ENCODE measurements around the gene ZNF718. TPM values are rescaled to one million over a fixed set of nuclear protein-coding genes. Genes with fewer than 3 reads are reported as not detected.

The ZNF718 gene
- total and polyA plus RNA-seq, 2 experiments from 2014 or later, result 9.7 to 35.1 TPM

- TF ChIP-seq, protein P1, sequence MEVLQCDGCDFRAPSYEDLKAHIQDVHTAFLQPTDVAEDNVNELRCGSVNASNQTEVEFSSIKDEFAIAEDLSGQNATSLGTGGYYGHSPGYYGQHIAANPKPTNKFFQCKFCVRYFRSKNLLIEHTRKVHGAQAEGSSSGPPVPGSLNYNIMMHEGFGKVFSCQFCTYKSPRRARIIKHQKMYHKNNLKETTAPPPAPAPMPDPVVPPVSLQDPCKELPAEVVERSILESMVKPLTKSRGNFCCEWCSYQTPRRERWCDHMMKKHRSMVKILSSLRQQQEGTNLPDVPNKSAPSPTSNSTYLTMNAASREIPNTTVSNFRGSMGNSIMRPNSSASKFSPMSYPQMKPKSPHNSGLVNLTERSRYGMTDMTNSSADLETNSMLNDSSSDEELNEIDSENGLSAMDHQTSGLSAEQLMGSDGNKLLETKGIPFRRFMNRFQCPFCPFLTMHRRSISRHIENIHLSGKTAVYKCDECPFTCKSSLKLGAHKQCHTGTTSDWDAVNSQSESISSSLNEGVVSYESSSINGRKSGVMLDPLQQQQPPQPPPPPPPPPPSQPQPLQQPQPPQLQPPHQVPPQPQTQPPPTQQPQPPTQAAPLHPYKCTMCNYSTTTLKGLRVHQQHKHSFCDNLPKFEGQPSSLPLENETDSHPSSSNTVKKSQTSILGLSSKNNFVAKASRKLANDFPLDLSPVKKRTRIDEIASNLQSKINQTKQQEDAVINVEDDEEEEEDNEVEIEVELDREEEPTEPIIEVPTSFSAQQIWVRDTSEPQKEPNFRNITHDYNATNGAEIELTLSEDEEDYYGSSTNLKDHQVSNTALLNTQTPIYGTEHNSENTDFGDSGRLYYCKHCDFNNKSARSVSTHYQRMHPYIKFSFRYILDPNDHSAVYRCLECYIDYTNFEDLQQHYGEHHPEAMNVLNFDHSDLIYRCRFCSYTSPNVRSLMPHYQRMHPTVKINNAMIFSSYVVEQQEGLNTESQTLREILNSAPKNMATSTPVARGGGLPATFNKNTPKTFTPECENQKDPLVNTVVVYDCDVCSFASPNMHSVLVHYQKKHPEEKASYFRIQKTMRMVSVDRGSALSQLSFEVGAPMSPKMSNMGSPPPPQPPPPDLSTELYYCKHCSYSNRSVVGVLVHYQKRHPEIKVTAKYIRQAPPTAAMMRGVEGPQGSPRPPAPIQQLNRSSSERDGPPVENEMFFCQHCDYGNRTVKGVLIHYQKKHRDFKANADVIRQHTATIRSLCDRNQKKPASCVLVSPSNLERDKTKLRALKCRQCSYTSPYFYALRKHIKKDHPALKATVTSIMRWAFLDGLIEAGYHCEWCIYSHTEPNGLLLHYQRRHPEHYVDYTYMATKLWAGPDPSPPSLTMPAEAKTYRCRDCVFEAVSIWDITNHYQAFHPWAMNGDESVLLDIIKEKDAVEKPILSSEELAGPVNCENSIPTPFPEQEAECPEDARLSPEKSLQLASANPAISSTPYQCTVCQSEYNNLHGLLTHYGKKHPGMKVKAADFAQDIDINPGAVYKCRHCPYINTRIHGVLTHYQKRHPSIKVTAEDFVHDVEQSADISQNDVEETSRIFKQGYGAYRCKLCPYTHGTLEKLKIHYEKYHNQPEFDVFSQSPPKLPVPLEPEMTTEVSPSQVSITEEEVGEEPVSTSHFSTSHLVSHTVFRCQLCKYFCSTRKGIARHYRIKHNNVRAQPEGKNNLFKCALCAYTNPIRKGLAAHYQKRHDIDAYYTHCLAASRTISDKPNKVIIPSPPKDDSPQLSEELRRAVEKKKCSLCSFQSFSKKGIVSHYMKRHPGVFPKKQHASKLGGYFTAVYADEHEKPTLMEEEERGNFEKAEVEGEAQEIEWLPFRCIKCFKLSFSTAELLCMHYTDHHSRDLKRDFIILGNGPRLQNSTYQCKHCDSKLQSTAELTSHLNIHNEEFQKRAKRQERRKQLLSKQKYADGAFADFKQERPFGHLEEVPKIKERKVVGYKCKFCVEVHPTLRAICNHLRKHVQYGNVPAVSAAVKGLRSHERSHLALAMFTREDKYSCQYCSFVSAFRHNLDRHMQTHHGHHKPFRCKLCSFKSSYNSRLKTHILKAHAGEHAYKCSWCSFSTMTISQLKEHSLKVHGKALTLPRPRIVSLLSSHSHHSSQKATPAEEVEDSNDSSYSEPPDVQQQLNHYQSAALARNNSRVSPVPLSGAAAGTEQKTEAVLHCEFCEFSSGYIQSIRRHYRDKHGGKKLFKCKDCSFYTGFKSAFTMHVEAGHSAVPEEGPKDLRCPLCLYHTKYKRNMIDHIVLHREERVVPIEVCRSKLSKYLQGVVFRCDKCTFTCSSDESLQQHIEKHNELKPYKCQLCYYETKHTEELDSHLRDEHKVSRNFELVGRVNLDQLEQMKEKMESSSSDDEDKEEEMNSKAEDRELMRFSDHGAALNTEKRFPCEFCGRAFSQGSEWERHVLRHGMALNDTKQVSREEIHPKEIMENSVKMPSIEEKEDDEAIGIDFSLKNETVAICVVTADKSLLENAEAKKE (CRISPR knock-in tag; IDR thresholded peaks at IDR 0.05), result no peak
- TF ChIP-seq CTCF (conservative IDR thresholded peaks at IDR 0.05; ENCODE audit: low read depth in 2 of 2) (no peak), POLR2AphosphoS5 (IDR thresholded peaks at IDR 0.05; ENCODE audit: low read depth) (no peak), JUNB (IDR thresholded peaks at IDR 0.05; ENCODE audit: unreplicated experiment) (no peak), NANOG (IDR thresholded peaks at IDR 0.05; ENCODE audit: borderline replicate concordance) (no peak), EZH2 (IDR thresholded peaks at IDR 0.05; ENCODE audit: low read depth, unreplicated experiment) (no peak), STAT1 (IDR thresholded peaks at IDR 0.05; ENCODE audit: unreplicated experiment) (no peak)
- TF ChIP-seq, protein P2, sequence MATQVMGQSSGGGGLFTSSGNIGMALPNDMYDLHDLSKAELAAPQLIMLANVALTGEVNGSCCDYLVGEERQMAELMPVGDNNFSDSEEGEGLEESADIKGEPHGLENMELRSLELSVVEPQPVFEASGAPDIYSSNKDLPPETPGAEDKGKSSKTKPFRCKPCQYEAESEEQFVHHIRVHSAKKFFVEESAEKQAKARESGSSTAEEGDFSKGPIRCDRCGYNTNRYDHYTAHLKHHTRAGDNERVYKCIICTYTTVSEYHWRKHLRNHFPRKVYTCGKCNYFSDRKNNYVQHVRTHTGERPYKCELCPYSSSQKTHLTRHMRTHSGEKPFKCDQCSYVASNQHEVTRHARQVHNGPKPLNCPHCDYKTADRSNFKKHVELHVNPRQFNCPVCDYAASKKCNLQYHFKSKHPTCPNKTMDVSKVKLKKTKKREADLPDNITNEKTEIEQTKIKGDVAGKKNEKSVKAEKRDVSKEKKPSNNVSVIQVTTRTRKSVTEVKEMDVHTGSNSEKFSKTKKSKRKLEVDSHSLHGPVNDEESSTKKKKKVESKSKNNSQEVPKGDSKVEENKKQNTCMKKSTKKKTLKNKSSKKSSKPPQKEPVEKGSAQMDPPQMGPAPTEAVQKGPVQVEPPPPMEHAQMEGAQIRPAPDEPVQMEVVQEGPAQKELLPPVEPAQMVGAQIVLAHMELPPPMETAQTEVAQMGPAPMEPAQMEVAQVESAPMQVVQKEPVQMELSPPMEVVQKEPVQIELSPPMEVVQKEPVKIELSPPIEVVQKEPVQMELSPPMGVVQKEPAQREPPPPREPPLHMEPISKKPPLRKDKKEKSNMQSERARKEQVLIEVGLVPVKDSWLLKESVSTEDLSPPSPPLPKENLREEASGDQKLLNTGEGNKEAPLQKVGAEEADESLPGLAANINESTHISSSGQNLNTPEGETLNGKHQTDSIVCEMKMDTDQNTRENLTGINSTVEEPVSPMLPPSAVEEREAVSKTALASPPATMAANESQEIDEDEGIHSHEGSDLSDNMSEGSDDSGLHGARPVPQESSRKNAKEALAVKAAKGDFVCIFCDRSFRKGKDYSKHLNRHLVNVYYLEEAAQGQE (IDR thresholded peaks at IDR 0.05; ENCODE audit: unreplicated experiment), result no peak
Measured at GRCh38 chr4:99863-100262, 24.4 kb upstream of the ZNF718 start (continued).

Measured in GM23338 (cell line).